Natural killer cell (primary cell): ENCODE data around the gene SCD. TPM values are rescaled to one million over a fixed set of nuclear protein-coding genes. Genes with fewer than 3 reads are reported as not detected.

Experiments used
- ATAC-seq, 3 donors: fragments of 150-1000 bp in 2 of 3; fragments of 200-7000 bp in 1 of 3; cut with Tn5 transposase; 1 replicate in 1 of 3; 2 replicates in 2 of 3; pipeline ENCODE4 v1.10.0; 2021; ENCODE audit warnings: mild to moderate bottlenecking in 2 of 3, moderate library complexity in 2 of 3
- DNase-seq, 2 donors: peaks; one replicate each; pipeline versions ENCODE4 v3.0.0 to v3.0.0-alpha.2; 2013 to 2021; ENCODE audit warnings: mixed read lengths in 1 of 2
- H3K27ac ChIP-seq: one replicate; pipeline ENCODE4 v1.5.1; 2013; ENCODE audit warnings: mild to moderate bottlenecking, low read length
- H3K27me3 ChIP-seq: one replicate; pipeline ENCODE4 v1.6.1; 2013; ENCODE audit warnings: low read length; ENCODE audit not compliant: control insufficient read depth, insufficient read depth
- H3K36me3 ChIP-seq: one replicate; pipeline ENCODE4 v1.6.1; 2013; ENCODE audit warnings: low read length; ENCODE audit not compliant: control insufficient read depth, insufficient read depth
- H3K4me1 ChIP-seq: one replicate; pipeline ENCODE4 v1.6.1; 2013; ENCODE audit warnings: low read length; ENCODE audit not compliant: control insufficient read depth, insufficient read depth
- H3K4me3 ChIP-seq: one replicate; pipeline ENCODE4 v1.5.1; 2013; ENCODE audit warnings: low read length
- H3K9me3 ChIP-seq: one replicate; pipeline ENCODE4 v1.6.1; 2013; ENCODE audit warnings: low read length; ENCODE audit not compliant: control insufficient read depth, insufficient read depth
- H3K27ac Mint-ChIP-seq, 2 donors: one replicate each; pipeline ENCODE4 v1.8.0; 2022; ENCODE audit warnings: mild to moderate bottlenecking in 2 of 2, mixed read lengths in 2 of 2, moderate library complexity in 1 of 2
- H3K27me3 Mint-ChIP-seq, 2 donors: one replicate each; pipeline ENCODE4 v1.8.0; 2022; ENCODE audit warnings: low read depth in 2 of 2, mixed read lengths in 2 of 2
- H3K36me3 Mint-ChIP-seq: one replicate; pipeline ENCODE4 v1.8.0; 2022; ENCODE audit warnings: mixed read lengths
- H3K4me1 Mint-ChIP-seq, 2 donors: one replicate each; pipeline ENCODE4 v1.8.0; 2022; ENCODE audit warnings: mixed read lengths in 2 of 2
- H3K4me3 Mint-ChIP-seq: one replicate; pipeline ENCODE4 v1.8.0; 2022; ENCODE audit warnings: mild to moderate bottlenecking, moderate library complexity, mixed read lengths
- H3K9me3 Mint-ChIP-seq, 2 donors: one replicate each; pipeline ENCODE4 v1.8.0; 2022; ENCODE audit warnings: mixed read lengths in 2 of 2
- WGBS: methylation state at CpG from one replicate; pipeline ENCODE4 v1.1.7; 2013; ENCODE audit warnings: missing lambda C conversion rate; ENCODE audit not compliant: insufficient coverage; 5-methylcytosine and 5-hydroxymethylcytosine counted together
- intact Hi-C: fragments of 100-400 bp; cut with micrococcal nuclease; formaldehyde crosslinking; loops from one replicate; pipeline ENCODE4 v1.14.2; 2022
- total RNA-seq, 4 donors: library from RNA; stranded (reverse); fragments of 120-200 nt in 1 of 4; gene quantifications; one replicate each; pipeline versions ENCODE4 v1.2.3 to v1.2.4, GENCODE V29; 2013 to 2022
- TF ChIP-seq, protein P1 (sequence below): fragments of 200-600 bp; IDR thresholded peaks from one replicate; pipeline ENCODE4 v1.8.0; 2022; ENCODE audit warnings: antibody characterized with exemption

Gene SCD
- total RNA-seq, 3 donors from 2014 or later (not counting 1 experiment from before 2014, with no cell fraction given) = 3.5 to 10.1 (median 3.8) TPM

DNA sequence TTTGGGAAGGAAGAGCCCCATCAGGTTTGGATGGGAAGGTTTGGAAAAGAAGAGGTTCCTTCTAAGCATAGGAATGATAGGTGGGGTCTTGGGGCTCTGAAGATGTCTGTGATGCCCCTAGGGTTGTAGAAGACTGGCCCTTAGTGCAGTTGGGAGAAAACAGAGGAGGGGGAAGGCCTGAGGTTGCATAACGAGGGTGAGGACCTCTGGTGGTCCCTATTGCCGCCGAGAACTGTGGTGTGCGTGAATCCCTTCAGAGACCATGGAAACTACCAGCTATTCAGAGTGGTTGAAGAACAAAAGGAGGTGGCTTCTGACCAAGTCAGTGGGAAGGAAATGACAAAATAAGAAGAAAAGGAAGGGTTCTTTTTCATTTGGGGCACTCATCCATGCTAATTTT lies 13.9 kb upstream of the SCD start:
- Mint-ChIP-seq H3K4me1 (no peaks in the 10 kb centered on the region), H3K9me3 (no peaks in the 10 kb centered on the region), H3K36me3 (no peaks in the 10 kb centered on the region), H3K27ac (no peak overlapping the region), H3K4me3 (no peak overlapping the region), H3K27me3 (peaks cover 29 to 37% of the 10 kb centered on the region in 2 donors)
- H3K36me3 ChIP-seq = no peaks in the 10 kb centered on the region
- no peaks in the 10 kb centered on the region for H3K9me3 ChIP-seq
- WGBS = 80% methylated on average over 4 of the region's 4 CpGs
- no peak overlapping the region for H3K27ac ChIP-seq
- no peak overlapping the region for H3K4me3 ChIP-seq
- H3K4me1 ChIP-seq = no peaks in the 10 kb centered on the region
- no peak for ATAC-seq
- TF ChIP-seq, protein P1, sequence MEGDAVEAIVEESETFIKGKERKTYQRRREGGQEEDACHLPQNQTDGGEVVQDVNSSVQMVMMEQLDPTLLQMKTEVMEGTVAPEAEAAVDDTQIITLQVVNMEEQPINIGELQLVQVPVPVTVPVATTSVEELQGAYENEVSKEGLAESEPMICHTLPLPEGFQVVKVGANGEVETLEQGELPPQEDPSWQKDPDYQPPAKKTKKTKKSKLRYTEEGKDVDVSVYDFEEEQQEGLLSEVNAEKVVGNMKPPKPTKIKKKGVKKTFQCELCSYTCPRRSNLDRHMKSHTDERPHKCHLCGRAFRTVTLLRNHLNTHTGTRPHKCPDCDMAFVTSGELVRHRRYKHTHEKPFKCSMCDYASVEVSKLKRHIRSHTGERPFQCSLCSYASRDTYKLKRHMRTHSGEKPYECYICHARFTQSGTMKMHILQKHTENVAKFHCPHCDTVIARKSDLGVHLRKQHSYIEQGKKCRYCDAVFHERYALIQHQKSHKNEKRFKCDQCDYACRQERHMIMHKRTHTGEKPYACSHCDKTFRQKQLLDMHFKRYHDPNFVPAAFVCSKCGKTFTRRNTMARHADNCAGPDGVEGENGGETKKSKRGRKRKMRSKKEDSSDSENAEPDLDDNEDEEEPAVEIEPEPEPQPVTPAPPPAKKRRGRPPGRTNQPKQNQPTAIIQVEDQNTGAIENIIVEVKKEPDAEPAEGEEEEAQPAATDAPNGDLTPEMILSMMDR = no peak
- H3K27me3 ChIP-seq = no peaks in the 10 kb centered on the region
- intact Hi-C loops = no loop called here
- DNase-seq = no peak

GRCh38 chr10:100333661-100334440 lies 13.2 kb upstream of the SCD start:
- ATAC-seq = no peak
- TF ChIP-seq, protein P1 = no peak

GRCh38 chr10:100334762-100335161 lies 12.3 kb upstream of the SCD start:
- Mint-ChIP-seq H3K36me3 (no peaks in the 10 kb centered on the region), H3K9me3 (no peaks in the 10 kb centered on the region), H3K4me3 (no peak overlapping the region), H3K27ac (no peak overlapping the region), H3K27me3 (peaks cover 29 to 33% of the 10 kb centered on the region in 2 donors), H3K4me1 (peaks cover 0 to 5% of the 10 kb centered on the region in 2 donors)
- WGBS = 85% methylated on average over 8 of the region's 9 CpGs
- no peak for DNase-seq
- intact Hi-C loops = loop anchor here (5.0 kb wide), 1 partner anchor 38 kb away; no protein-coding TSS in a partner anchor
- Histone ChIP-seq H3K4me1 (peaks cover 12% of the 10 kb centered on the region), H3K27me3 (no peaks in the 10 kb centered on the region), H3K9me3 (no peaks in the 10 kb centered on the region), H3K27ac (no peak overlapping the region), H3K36me3 (no peaks in the 10 kb centered on the region), H3K4me3 (no peak overlapping the region)
- ATAC-seq = no peak
- TF ChIP-seq, protein P1 = no peak

More at GRCh38 chr10:100333661-100334440, 13.2 kb upstream of the SCD start:
- Mint-ChIP-seq H3K27ac (no peak overlapping the region), H3K36me3 (no peaks in the 10 kb centered on the region), H3K9me3 (no peaks in the 10 kb centered on the region), H3K27me3 (peaks cover 29 to 37% of the 10 kb centered on the region in 2 donors), H3K4me3 (no peak overlapping the region), H3K4me1 (peaks cover 0 to 5% of the 10 kb centered on the region in 2 donors)
- H3K9me3 ChIP-seq = no peaks in the 10 kb centered on the region
- H3K36me3 ChIP-seq = no peaks in the 10 kb centered on the region
- H3K27ac ChIP-seq = no peak overlapping the region
- peaks cover 4% of the 10 kb centered on the region for H3K4me1 ChIP-seq
- intact Hi-C loops = no loop called here
- WGBS = 80% methylated on average over 2 of the region's 2 CpGs
- no peak overlapping the region for H3K4me3 ChIP-seq
- no peaks in the 10 kb centered on the region for H3K27me3 ChIP-seq
- DNase-seq = no peak
